ENCODE data around the gene TNFRSF8.

Gene TNFRSF8

DNA sequence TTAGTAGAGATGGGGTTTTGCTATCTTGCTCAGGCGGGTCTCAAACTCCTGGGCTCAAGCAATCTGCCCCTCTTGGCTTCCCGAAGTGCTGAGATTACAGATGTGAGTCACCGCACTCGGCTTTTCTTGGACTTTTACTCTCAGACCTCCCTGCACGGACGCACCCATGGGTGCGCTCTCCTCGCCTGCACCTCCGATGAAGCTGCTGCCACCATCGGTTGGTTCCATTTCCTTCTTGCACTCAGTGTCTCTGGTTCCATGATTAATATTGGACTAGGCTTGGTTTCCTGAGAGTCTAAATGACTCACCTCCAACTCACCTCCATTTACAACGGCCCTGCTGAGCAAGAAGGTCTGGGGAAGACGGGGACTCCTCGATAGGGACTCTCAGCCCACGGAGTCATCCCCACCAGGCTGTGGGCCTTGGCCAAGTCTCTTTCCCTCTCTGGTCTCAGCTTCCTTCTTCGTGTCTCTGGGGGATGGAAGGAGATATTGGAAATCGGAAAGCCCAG, 6.7 kb upstream of the TNFRSF8 start:
- H3K9me3 ChIP-seq (ENCODE audit: control insufficient read depth, insufficient read depth, low read length), result no peaks in the 10 kb centered on the region
- H3K9ac ChIP-seq (ENCODE audit: low read depth, low read length), result no peak overlapping the region
- H3K27me3 ChIP-seq (ENCODE audit: control insufficient read depth, insufficient read depth, low read length), result peaks cover 5% of the 10 kb centered on the region
- H3K4me3 ChIP-seq (ENCODE audit: low read depth, low read length), result no peak overlapping the region
- H3K4me1 ChIP-seq (ENCODE audit: control insufficient read depth, insufficient read depth, low read length), result peaks cover 7% of the 10 kb centered on the region
- no peaks in the 10 kb centered on the region for H3K36me3 ChIP-seq (ENCODE audit: control insufficient read depth, insufficient read depth, low read length)

DNA sequence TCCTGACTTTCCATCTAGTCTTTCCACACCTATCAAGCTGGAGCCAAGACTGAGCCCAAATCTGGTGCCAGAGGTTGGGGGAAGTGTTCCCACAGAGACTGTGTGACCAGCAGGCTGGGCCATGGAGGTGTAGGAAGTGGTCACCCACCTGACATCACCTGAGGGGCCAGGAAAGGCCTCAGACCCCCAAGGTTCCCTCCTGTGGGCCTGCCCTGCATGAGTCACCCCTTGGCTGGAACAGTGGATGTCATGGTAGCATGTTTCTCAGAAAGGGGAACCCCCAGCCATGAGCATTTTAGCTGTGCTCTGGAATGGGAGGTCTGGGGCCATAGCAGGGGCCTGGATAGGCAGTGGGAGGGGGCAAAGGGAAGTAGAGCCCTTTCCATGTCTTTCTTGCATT, 5.7 kb upstream of the TNFRSF8 start:
- no peaks in the 10 kb centered on the region for H3K4me1 ChIP-seq (ENCODE audit: control insufficient read depth, insufficient read depth, low read length)
- no peak overlapping the region for H3K9ac ChIP-seq (ENCODE audit: low read depth, low read length)
- no peaks in the 10 kb centered on the region for H3K36me3 ChIP-seq (ENCODE audit: control insufficient read depth, insufficient read depth, low read length)
- H3K27me3 ChIP-seq (ENCODE audit: control insufficient read depth, insufficient read depth, low read length), result peaks cover 13% of the 10 kb centered on the region
- H3K9me3 ChIP-seq (ENCODE audit: control insufficient read depth, insufficient read depth, low read length), result no peaks in the 10 kb centered on the region
- no peak overlapping the region for H3K4me3 ChIP-seq (ENCODE audit: low read depth, low read length)

DNA sequence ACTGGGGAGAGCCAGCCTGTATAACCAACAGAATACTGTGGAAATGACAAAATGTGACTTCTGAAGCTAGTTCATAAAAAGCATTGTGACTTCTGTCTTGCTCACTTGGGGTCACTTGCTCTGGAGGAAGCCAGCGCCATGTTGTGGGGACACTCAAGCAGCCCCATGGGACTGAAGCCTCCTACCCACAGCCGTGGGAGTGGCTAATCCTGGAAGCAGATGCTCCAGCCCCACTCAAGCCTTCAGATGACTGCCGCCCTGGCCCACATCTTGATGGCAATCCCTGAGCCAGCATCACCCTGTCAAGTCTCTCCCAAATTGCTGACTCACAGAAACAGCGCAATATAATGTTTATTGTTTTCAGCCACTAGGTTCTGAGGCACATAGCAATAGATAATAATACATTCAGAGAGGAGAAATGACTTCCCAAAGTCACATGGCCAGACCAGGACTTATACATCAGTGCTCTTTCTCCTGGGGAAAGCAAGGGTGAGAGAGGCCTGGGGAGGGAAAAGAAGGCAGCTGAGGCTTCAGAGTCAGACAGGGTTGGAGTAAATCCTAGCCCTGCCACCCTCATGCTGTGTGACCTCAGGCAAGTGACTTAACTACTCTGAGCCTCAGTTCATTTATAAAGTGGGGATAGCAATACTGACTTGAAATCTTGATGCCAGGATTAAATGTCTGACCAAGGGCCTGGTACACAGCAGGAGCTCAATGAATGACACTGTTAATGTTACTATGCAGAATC, 5.0 kb upstream of the TNFRSF8 start:
- Histone ChIP-seq H3K9me3 (ENCODE audit: control insufficient read depth, insufficient read depth, low read length) (no peaks in the 10 kb centered on the region), H3K4me1 (ENCODE audit: control insufficient read depth, insufficient read depth, low read length) (no peaks in the 10 kb centered on the region), H3K4me3 (ENCODE audit: low read depth, low read length) (no peak overlapping the region)

DNA sequence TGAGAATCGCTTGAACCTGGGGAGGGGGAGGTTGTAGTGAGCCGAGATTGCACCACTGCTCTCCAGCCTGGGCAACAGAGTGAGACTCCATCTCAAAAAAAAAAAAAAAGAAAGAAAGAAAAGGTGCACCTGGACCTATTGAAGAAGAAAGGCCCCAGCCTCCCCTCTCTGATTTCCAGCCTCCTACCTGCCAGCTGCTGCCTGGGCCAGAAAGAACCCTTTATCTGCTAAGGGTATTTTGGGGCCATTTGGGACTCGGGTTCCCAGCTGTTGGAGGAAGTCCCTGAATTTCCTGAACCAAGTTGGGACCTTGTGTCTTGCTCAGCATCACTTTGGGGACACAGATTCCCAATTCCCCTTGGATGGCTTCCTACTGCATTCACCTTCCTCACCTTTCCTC, 3.9 kb upstream of the TNFRSF8 start:
- no peaks in the 10 kb centered on the region for H3K36me3 ChIP-seq (ENCODE audit: control insufficient read depth, insufficient read depth, low read length)
- H3K9ac ChIP-seq (ENCODE audit: low read depth, low read length), result no peak overlapping the region
- H3K9me3 ChIP-seq (ENCODE audit: control insufficient read depth, insufficient read depth, low read length), result no peaks in the 10 kb centered on the region
- peaks cover 30% of the 10 kb centered on the region for H3K27me3 ChIP-seq (ENCODE audit: control insufficient read depth, insufficient read depth, low read length)
- no peak overlapping the region for H3K4me3 ChIP-seq (ENCODE audit: low read depth, low read length)
- H3K4me1 ChIP-seq (ENCODE audit: control insufficient read depth, insufficient read depth, low read length), result peaks cover 2% of the 10 kb centered on the region

More for the DNA sequence above, 5.0 kb upstream of the TNFRSF8 start:
- Histone ChIP-seq H3K9ac (ENCODE audit: low read depth, low read length) (no peak overlapping the region), H3K27me3 (ENCODE audit: control insufficient read depth, insufficient read depth, low read length) (peaks cover 19% of the 10 kb centered on the region), H3K36me3 (ENCODE audit: control insufficient read depth, insufficient read depth, low read length) (no peaks in the 10 kb centered on the region)

DNA sequence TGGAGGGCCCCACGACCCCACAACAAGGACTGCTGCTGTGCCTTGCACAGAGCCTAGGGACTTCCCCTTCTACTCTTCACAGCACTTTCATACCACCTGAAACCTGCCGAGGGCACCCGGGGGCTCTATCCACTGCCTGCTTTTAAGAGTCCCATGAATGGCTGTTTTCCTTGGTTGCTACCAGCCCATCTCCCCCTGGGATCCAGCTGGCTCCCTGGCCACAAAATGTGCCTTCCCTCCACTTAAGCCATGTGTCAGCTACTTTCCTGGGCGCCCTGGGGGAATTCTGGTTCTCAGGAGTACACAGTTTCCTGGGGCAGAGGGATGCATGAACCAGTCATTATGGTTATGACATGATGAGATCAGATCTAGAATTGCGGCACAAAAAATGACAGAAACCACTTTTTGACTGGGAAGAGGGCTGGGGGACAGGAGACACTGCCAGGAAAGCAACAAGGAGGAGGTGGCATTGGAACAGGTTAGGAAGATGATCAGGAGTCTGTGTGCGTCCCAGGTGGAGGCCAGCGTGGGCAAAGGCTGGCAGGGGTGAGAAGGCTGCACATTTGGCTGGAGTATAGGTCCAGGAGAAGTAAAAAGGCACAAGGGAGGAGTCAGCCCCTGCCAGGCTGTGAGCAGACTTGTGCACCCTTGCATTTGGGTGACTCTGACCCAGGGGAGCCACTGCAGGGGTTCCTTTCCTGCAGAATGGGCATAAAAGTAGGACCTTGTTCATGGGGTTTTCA, 3.2 kb upstream of the TNFRSF8 start:
- H3K4me3 ChIP-seq (ENCODE audit: low read depth, low read length), result no peak overlapping the region
- H3K4me1 ChIP-seq (ENCODE audit: control insufficient read depth, insufficient read depth, low read length), result peaks cover 7% of the 10 kb centered on the region
- no peaks in the 10 kb centered on the region for H3K9me3 ChIP-seq (ENCODE audit: control insufficient read depth, insufficient read depth, low read length)
- H3K27me3 ChIP-seq (ENCODE audit: control insufficient read depth, insufficient read depth, low read length), result peaks cover 33% of the 10 kb centered on the region
- H3K36me3 ChIP-seq (ENCODE audit: control insufficient read depth, insufficient read depth, low read length), result no peaks in the 10 kb centered on the region
- no peak overlapping the region for H3K9ac ChIP-seq (ENCODE audit: low read depth, low read length)

DNA sequence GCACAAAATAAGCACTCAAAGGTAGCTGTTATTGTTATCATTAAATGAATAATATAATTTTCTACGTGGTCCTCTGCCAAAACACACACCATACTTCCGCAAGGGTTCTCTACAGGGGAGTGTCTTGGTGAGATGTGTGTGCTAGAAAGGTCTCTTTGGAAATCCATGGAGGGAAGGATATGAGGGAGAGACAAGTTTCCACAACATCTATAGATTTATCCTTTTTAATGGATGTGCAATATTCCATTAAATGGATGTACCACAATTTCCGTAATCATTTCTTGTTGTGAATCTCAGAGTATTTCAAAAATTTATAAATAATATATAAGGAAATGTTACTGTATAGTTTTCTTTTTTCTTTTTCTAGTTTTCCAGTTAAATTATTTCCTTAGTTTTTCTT, 2.6 kb upstream of the TNFRSF8 start:
- no peaks in the 10 kb centered on the region for H3K36me3 ChIP-seq (ENCODE audit: control insufficient read depth, insufficient read depth, low read length)
- no peaks in the 10 kb centered on the region for H3K9me3 ChIP-seq (ENCODE audit: control insufficient read depth, insufficient read depth, low read length)
- H3K9ac ChIP-seq (ENCODE audit: low read depth, low read length), result no peak overlapping the region
- no peak overlapping the region for H3K4me3 ChIP-seq (ENCODE audit: low read depth, low read length)
- H3K4me1 ChIP-seq (ENCODE audit: control insufficient read depth, insufficient read depth, low read length), result peaks cover 8% of the 10 kb centered on the region
- peaks cover 33% of the 10 kb centered on the region for H3K27me3 ChIP-seq (ENCODE audit: control insufficient read depth, insufficient read depth, low read length)

DNA sequence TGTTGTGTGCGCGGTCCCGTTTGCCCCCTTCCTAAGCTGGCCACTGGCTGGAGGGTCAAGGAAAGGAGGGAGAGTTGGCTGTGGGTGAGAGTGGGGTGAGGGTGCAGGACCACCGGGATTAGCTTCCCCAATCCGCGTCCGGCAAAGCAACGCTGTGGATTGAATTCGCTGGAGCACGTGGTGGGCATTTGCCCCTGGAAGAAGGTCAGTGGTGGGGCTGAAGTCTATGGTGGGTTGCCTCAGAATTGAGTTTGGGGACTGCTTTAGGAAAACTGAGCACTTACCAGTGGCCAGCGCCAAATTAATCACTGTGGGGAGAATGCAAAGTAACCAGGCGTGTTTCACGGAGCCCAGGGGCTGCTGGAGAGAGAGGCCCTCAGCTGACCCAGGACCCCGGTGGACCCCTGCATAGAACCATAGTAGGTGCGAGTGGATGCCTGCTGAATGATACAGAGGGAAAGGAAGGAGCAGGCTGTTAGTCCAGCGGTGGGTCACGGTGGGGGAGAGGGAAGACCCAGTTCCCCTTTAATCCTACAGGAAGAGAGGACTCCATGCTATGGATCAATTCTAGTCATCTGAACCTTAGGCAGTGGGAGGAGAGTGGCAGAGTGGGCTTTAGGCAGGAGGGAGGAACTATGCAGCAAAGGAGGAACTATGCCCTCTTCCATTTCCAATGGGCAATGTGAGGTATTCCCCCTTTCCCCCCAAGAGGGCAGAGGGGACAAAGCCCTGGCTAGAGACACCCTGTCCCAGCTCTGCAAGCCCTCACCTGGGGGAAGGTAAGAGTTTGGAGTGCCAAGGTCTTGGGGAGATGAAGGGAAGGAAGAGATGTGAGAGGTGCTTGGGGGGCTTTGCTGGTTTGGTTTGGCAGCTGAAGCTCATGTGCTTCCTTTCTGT, 1.2 kb downstream of the TNFRSF8 start:
- peaks cover 34% of the 10 kb centered on the region for H3K4me1 ChIP-seq (ENCODE audit: control insufficient read depth, insufficient read depth, low read length)
- H3K9ac ChIP-seq (ENCODE audit: low read depth, low read length), result peak overlapping the region; percentile 47

DNA sequence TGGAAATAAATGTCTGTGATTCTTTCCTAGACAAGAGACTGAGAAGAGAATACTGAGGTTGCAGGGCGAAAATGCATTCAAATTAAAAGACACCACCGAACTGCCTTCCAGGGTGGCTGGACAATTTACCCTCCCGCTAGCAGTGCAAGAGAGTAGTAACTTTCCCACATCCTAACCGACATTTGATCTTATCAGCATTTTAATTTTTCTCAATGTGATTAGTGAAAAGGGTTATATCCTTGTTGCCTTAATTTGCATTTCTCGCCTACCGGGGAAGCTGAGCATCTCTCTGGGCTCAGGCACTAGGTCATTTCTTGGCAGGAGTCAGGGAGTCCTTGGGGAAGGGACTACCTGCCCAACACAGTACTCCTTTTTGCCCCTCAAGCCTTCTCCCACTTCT, 2.8 kb downstream of the TNFRSF8 start:
- Histone ChIP-seq H3K9ac (ENCODE audit: low read depth, low read length) (peak overlapping the region; percentile 12), H3K4me3 (ENCODE audit: low read depth, low read length) (no peak overlapping the region), H3K27me3 (ENCODE audit: control insufficient read depth, insufficient read depth, low read length) (peaks cover 30% of the 10 kb centered on the region), H3K9me3 (ENCODE audit: control insufficient read depth, insufficient read depth, low read length) (no peaks in the 10 kb centered on the region), H3K4me1 (ENCODE audit: control insufficient read depth, insufficient read depth, low read length) (peaks cover 37% of the 10 kb centered on the region), H3K36me3 (ENCODE audit: control insufficient read depth, insufficient read depth, low read length) (no peaks in the 10 kb centered on the region)

More for the DNA sequence above, 1.2 kb downstream of the TNFRSF8 start:
- Histone ChIP-seq H3K36me3 (ENCODE audit: control insufficient read depth, insufficient read depth, low read length) (no peaks in the 10 kb centered on the region), H3K4me3 (ENCODE audit: low read depth, low read length) (peak overlapping the region; percentile 79), H3K9me3 (ENCODE audit: control insufficient read depth, insufficient read depth, low read length) (no peaks in the 10 kb centered on the region), H3K27me3 (ENCODE audit: control insufficient read depth, insufficient read depth, low read length) (peaks cover 33% of the 10 kb centered on the region)

DNA sequence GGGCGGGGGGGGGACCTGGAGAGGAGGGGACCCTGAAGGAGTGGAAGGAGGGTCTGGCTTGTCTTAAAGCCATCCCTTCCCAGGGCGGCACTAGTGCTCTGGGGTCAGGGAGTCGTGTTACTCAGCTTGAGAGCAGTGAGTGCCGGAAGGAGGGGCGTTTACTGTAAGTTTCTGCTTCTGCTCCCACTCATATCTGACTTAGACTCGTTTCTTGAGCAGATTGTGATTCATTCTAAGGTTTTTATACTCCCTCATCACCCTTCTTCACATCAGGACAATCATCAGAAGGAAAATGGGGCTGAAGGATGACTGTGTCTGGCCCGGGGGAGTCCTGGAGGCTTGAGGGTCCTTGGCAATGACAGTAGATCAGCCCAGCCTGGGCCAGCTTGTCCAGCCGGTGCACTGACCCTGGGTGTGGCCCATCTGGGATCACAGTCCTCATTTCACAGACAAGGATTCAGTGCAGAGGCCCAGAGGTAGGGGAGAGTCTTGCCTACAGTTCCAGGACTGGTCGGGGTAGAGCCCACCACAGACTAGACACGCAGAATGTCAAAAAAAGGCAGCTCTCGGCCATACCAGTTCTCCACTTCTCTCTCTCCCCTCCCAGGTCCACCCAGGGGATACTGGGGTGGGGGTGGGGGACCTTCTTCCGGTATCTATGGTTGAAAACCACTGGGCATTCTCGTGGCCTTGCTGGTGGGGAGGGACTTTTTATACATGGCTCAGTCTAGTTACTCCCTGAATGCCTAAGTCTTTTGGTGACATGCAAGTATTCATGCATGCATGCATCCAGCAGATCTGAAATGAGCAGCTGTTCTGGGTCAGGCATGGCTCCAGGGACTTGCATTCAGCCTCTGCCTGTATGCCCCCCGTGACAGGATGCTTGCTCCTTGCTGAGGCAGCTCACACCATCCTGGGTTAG, 5.1 kb downstream of the TNFRSF8 start:
- no peaks in the 10 kb centered on the region for H3K9me3 ChIP-seq (ENCODE audit: control insufficient read depth, insufficient read depth, low read length)
- H3K4me1 ChIP-seq (ENCODE audit: control insufficient read depth, insufficient read depth, low read length), result peaks cover 37% of the 10 kb centered on the region
- peak overlapping the region; percentile 2 for H3K4me3 ChIP-seq (ENCODE audit: low read depth, low read length)
- H3K9ac ChIP-seq (ENCODE audit: low read depth, low read length), result peak overlapping the region; percentile 14
- H3K27me3 ChIP-seq (ENCODE audit: control insufficient read depth, insufficient read depth, low read length), result peaks cover 14% of the 10 kb centered on the region
- H3K36me3 ChIP-seq (ENCODE audit: control insufficient read depth, insufficient read depth, low read length), result peaks cover 6% of the 10 kb centered on the region

DNA sequence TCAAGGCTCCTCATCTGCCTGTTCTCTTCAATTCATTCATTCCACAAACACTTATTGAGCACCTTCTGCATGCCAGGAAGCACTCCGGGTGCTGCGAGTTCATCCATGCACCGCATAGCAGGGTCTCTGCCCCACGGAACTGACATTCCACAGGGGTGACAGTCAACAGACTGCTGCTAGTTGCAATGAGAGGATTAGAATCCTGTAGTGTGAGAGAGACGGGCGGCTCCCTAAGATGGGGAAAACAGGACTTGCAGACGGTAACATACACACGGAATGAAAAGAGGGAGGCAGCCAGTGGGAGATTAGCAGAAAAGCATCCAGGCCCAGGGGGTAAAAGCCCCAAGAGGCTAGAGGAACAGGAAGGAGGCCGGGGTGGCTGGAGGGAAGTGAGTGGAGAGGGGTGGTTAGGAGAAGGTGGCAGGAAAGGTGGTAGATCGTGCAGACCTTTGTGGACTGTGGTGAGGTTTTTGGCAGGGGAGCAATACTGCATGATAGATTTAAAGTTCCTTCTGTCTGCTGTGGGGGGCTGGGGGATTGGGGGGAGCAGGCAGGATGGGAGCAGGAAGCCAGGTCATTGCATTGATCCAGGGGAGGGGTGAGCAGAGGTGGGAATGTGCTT, 6.6 kb downstream of the TNFRSF8 start:
- H3K9me3 ChIP-seq (ENCODE audit: control insufficient read depth, insufficient read depth, low read length), result no peaks in the 10 kb centered on the region
- no peak overlapping the region for H3K4me3 ChIP-seq (ENCODE audit: low read depth, low read length)
- peaks cover 6% of the 10 kb centered on the region for H3K36me3 ChIP-seq (ENCODE audit: control insufficient read depth, insufficient read depth, low read length)
- H3K9ac ChIP-seq (ENCODE audit: low read depth, low read length), result no peak overlapping the region
- no peaks in the 10 kb centered on the region for H3K27me3 ChIP-seq (ENCODE audit: control insufficient read depth, insufficient read depth, low read length)
- peaks cover 31% of the 10 kb centered on the region for H3K4me1 ChIP-seq (ENCODE audit: control insufficient read depth, insufficient read depth, low read length)
